Fibroblast of upper back skin (primary cell): Measurements from ENCODE around the gene EFCAB8.
"Not testable (repeated sequence)": the region's sequence is repeated elsewhere in the genome, so short reads cannot be mapped to it uniquely, and the experiment has no call there.

ENCODE experiments used
- DNase-seq: peaks from one replicate; pipeline ENCODE4 v3.0.0-alpha.2; 2013

The EFCAB8 gene

GRCh38 chr20:32887492-32887891, 28.8 kb downstream of the EFCAB8 start:
- DNase-seq, result no peak

- no peak for DNase-seq
Measured at GRCh38 chr20:32888636-32889035, 29.9 kb downstream of the EFCAB8 start.

- no peak for DNase-seq
Measured at GRCh38 chr20:32889281-32889680, 30.6 kb downstream of the EFCAB8 start.

- DNase-seq, result no peak
Measured at GRCh38 chr20:32891491-32891890, 32.8 kb downstream of the EFCAB8 start.

GRCh38 chr20:32891926-32892660, 33.4 kb downstream of the EFCAB8 start:
- DNase-seq, result no peak

- DNase-seq, result no peak
Measured at GRCh38 chr20:32893263-32894025, 34.7 kb downstream of the EFCAB8 start.

GRCh38 chr20:32894026-32894483, 35.3 kb downstream of the EFCAB8 start:
- no peak for DNase-seq

GRCh38 chr20:32894711-32895355, 36.1 kb downstream of the EFCAB8 start:
- no peak for DNase-seq

GRCh38 chr20:32896521-32897280, 38.0 kb downstream of the EFCAB8 start:
- DNase-seq, result no peak

GRCh38 chr20:32898729-32899128, 40.0 kb downstream of the EFCAB8 start:
- DNase-seq, result peak; percentile 83

- DNase-seq, result peak; percentile 45
Measured at GRCh38 chr20:32902456-32903420, 44.0 kb downstream of the EFCAB8 start.

GRCh38 chr20:32903666-32904175, 45.0 kb downstream of the EFCAB8 start:
- no peak for DNase-seq

- not testable (repeated sequence) for DNase-seq
Measured at GRCh38 chr20:32904678-32905077, 46.0 kb downstream of the EFCAB8 start.

- DNase-seq, result no peak
Measured at GRCh38 chr20:32906200-32906599, 47.5 kb downstream of the EFCAB8 start.

- no peak for DNase-seq
Measured at GRCh38 chr20:32906871-32907495, 48.3 kb downstream of the EFCAB8 start.

- no peak for DNase-seq
Measured at GRCh38 chr20:32907886-32908285, 49.2 kb downstream of the EFCAB8 start.

- no peak for DNase-seq
Measured at GRCh38 chr20:32908334-32909292, 49.9 kb downstream of the EFCAB8 start.

GRCh38 chr20:32909451-32909850, 50.7 kb downstream of the EFCAB8 start:
- no peak for DNase-seq

GRCh38 chr20:32909896-32910571, 51.3 kb downstream of the EFCAB8 start:
- no peak for DNase-seq
